Gastroesophageal sphincter (tissue), 3 donors: ENCODE measurements around the gene SESN3.

Source experiments
- EP300 ChIP-seq: sonication (generic); formaldehyde crosslinking; IDR thresholded peaks from one replicate; pipeline ENCODE4 v1.6.1; 2017; ENCODE audit warnings: antibody characterized with exemption, mild to moderate bottlenecking
- POLR2A ChIP-seq, 2 donors: fragments of 450-650 bp; IDR thresholded peaks; one replicate each; pipeline ENCODE4 v1.6.1; 2017; ENCODE audit warnings: antibody characterized with exemption in 2 of 2, mild to moderate bottlenecking in 2 of 2, moderate library complexity in 1 of 2
- POLR2AphosphoS5 ChIP-seq: sonication (generic); formaldehyde crosslinking; IDR thresholded peaks from one replicate; pipeline ENCODE4 v1.6.1; 2017; ENCODE audit warnings: antibody characterized with exemption
- TF ChIP-seq, protein P1 (sequence below), 4 experiments: fragments of 200-600 bp in 2 of 4; fragments of 450-650 bp in 2 of 4; sonication (generic) in 1 of 4; IDR thresholded peaks; one replicate each; pipeline ENCODE4 v1.5.1; 2017 to 2019; ENCODE audit warnings: antibody characterized with exemption in 4 of 4, mild to moderate bottlenecking in 2 of 4, moderate library complexity in 2 of 4

DNA sequence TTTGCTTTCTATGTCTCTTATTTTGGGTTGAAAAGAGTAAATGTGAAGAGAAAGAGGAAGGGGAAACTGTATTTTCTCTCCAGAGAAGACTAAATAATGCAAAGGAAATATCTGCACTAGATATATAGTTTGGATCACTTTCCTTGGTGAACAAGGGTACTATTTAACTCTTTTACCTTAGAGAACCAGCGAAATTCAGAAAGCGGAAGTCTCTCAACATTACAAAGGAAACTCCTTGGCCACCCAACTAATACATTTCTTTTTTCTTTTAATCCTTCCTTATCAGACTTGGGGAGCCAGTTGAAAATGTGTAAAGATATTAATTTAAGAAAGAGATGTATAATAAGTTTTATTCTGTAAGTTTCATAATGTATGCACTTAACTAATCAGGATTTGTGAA is 64.2 kb downstream of the SESN3 start:
- TF ChIP-seq, protein P1, sequence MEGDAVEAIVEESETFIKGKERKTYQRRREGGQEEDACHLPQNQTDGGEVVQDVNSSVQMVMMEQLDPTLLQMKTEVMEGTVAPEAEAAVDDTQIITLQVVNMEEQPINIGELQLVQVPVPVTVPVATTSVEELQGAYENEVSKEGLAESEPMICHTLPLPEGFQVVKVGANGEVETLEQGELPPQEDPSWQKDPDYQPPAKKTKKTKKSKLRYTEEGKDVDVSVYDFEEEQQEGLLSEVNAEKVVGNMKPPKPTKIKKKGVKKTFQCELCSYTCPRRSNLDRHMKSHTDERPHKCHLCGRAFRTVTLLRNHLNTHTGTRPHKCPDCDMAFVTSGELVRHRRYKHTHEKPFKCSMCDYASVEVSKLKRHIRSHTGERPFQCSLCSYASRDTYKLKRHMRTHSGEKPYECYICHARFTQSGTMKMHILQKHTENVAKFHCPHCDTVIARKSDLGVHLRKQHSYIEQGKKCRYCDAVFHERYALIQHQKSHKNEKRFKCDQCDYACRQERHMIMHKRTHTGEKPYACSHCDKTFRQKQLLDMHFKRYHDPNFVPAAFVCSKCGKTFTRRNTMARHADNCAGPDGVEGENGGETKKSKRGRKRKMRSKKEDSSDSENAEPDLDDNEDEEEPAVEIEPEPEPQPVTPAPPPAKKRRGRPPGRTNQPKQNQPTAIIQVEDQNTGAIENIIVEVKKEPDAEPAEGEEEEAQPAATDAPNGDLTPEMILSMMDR (IDR thresholded peaks at IDR 0.05): no peak
- TF ChIP-seq EP300 (no peak), POLR2A (IDR thresholded peaks at IDR 0.05) (no peak), POLR2AphosphoS5 (no peak)
